ENCODE measurements around the gene HFM1.

HFM1 gene

GRCh38 chr1:91278754-91279153 is 125.9 kb downstream of the HFM1 start:
- TF ChIP-seq, protein P1, sequence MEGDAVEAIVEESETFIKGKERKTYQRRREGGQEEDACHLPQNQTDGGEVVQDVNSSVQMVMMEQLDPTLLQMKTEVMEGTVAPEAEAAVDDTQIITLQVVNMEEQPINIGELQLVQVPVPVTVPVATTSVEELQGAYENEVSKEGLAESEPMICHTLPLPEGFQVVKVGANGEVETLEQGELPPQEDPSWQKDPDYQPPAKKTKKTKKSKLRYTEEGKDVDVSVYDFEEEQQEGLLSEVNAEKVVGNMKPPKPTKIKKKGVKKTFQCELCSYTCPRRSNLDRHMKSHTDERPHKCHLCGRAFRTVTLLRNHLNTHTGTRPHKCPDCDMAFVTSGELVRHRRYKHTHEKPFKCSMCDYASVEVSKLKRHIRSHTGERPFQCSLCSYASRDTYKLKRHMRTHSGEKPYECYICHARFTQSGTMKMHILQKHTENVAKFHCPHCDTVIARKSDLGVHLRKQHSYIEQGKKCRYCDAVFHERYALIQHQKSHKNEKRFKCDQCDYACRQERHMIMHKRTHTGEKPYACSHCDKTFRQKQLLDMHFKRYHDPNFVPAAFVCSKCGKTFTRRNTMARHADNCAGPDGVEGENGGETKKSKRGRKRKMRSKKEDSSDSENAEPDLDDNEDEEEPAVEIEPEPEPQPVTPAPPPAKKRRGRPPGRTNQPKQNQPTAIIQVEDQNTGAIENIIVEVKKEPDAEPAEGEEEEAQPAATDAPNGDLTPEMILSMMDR (conservative IDR thresholded peaks at IDR 0.05; ENCODE audit: low read length) = peak; percentile 55
- TF ChIP-seq EZH2phosphoT487 (IDR thresholded peaks at IDR 0.05; ENCODE audit: borderline replicate concordance) = no peak

GRCh38 chr1:91273875-91274274 is 130.8 kb downstream of the HFM1 start:
- Histone ChIP-seq H4K20me1 (ENCODE audit: insufficient read depth, low read length, poor library complexity, severe bottlenecking) (no peaks in the 10 kb centered on the region), H3K79me2 (ENCODE audit: insufficient read depth, low read length) (no peaks in the 10 kb centered on the region), H3K4me2 (ENCODE audit: low read depth, low read length, poor library complexity, severe bottlenecking) (no peak overlapping the region), H3K9ac (ENCODE audit: low read depth, low read length, poor library complexity, severe bottlenecking) (no peak overlapping the region), H3K27me3 (ENCODE audit: insufficient read depth, low read length, poor library complexity, severe bottlenecking) (no peaks in the 10 kb centered on the region), H2AFZ (ENCODE audit: low read length) (no peak overlapping the region), H3K36me3 (ENCODE audit: insufficient read depth, low read length) (no peaks in the 10 kb centered on the region), H3K9me2 (replicated peaks; ENCODE audit: low read depth, low read length) (no peaks in the 10 kb centered on the region), H3F3A (ENCODE audit: low read depth) (no peaks in the 10 kb centered on the region), H3K9me3 (ENCODE audit: insufficient read depth, low read depth, low read length) (no peaks in the 10 kb centered on the region), H3K4me1 (ENCODE audit: insufficient read depth, low read length, poor library complexity, severe bottlenecking) (no peaks in the 10 kb centered on the region), H3K4me3 (ENCODE audit: low read length, poor library complexity, severe bottlenecking) (no peak overlapping the region)
- TF ChIP-seq, protein P1 (conservative IDR thresholded peaks at IDR 0.05; ENCODE audit: low read length) = no peak
- no peak for TF ChIP-seq EZH2phosphoT487 (IDR thresholded peaks at IDR 0.05; ENCODE audit: borderline replicate concordance)

More at GRCh38 chr1:91278754-91279153, 125.9 kb downstream of the HFM1 start:
- no peaks in the 10 kb centered on the region for H3K9me3 ChIP-seq (ENCODE audit: insufficient read depth, low read depth, low read length)
- H3K9ac ChIP-seq (ENCODE audit: low read depth, low read length, poor library complexity, severe bottlenecking) = no peak overlapping the region
- no peaks in the 10 kb centered on the region for H3K9me2 ChIP-seq (replicated peaks; ENCODE audit: low read depth, low read length)
- H3K36me3 ChIP-seq (ENCODE audit: insufficient read depth, low read length) = no peaks in the 10 kb centered on the region
- H3K4me1 ChIP-seq (ENCODE audit: insufficient read depth, low read length, poor library complexity, severe bottlenecking) = no peaks in the 10 kb centered on the region
- no peak overlapping the region for H2AFZ ChIP-seq (ENCODE audit: low read length)
- H4K20me1 ChIP-seq (ENCODE audit: insufficient read depth, low read length, poor library complexity, severe bottlenecking) = no peaks in the 10 kb centered on the region
- H3K79me2 ChIP-seq (ENCODE audit: insufficient read depth, low read length) = no peaks in the 10 kb centered on the region
- no peaks in the 10 kb centered on the region for H3F3A ChIP-seq (ENCODE audit: low read depth)
- no peaks in the 10 kb centered on the region for H3K27me3 ChIP-seq (ENCODE audit: insufficient read depth, low read length, poor library complexity, severe bottlenecking)
- H3K4me2 ChIP-seq (ENCODE audit: low read depth, low read length, poor library complexity, severe bottlenecking) = no peak overlapping the region
- no peak overlapping the region for H3K4me3 ChIP-seq (ENCODE audit: low read length, poor library complexity, severe bottlenecking)

- no peaks in the 10 kb centered on the region for H3K4me1 ChIP-seq (ENCODE audit: insufficient read depth, low read length, poor library complexity, severe bottlenecking)
- no peaks in the 10 kb centered on the region for H3K9me2 ChIP-seq (replicated peaks; ENCODE audit: low read depth, low read length)
- H3K79me2 ChIP-seq (ENCODE audit: insufficient read depth, low read length) = no peaks in the 10 kb centered on the region
- no peaks in the 10 kb centered on the region for H3K27me3 ChIP-seq (ENCODE audit: insufficient read depth, low read length, poor library complexity, severe bottlenecking)
- no peak overlapping the region for H3K4me3 ChIP-seq (ENCODE audit: low read length, poor library complexity, severe bottlenecking)
- no peak overlapping the region for H3K9ac ChIP-seq (ENCODE audit: low read depth, low read length, poor library complexity, severe bottlenecking)
- no peaks in the 10 kb centered on the region for H3K36me3 ChIP-seq (ENCODE audit: insufficient read depth, low read length)
- H4K20me1 ChIP-seq (ENCODE audit: insufficient read depth, low read length, poor library complexity, severe bottlenecking) = no peaks in the 10 kb centered on the region
- H3K4me2 ChIP-seq (ENCODE audit: low read depth, low read length, poor library complexity, severe bottlenecking) = no peak overlapping the region
- no peaks in the 10 kb centered on the region for H3F3A ChIP-seq (ENCODE audit: low read depth)
- no peak overlapping the region for H2AFZ ChIP-seq (ENCODE audit: low read length)
- TF ChIP-seq, protein P1 (conservative IDR thresholded peaks at IDR 0.05; ENCODE audit: low read length) = no peak
- no peak for TF ChIP-seq EZH2phosphoT487 (IDR thresholded peaks at IDR 0.05; ENCODE audit: borderline replicate concordance)
- no peaks in the 10 kb centered on the region for H3K9me3 ChIP-seq (ENCODE audit: insufficient read depth, low read depth, low read length)
These were observed 143.0 kb downstream of the HFM1 start for GRCh38 chr1:91261655-91262054.

Data from Loucy (cell line).